NCI-H146 treated with DMSO at 0.1 percent for 48 hours (cell line): ENCODE measurements around the gene CLDND1.

Experiments used
- DNase-seq: peaks from one replicate; lab custom pipeline; 2025; ENCODE audit not compliant: unreplicated experiment; lab: John Stamatoyannopoulos, UW

CLDND1 gene

DNA sequence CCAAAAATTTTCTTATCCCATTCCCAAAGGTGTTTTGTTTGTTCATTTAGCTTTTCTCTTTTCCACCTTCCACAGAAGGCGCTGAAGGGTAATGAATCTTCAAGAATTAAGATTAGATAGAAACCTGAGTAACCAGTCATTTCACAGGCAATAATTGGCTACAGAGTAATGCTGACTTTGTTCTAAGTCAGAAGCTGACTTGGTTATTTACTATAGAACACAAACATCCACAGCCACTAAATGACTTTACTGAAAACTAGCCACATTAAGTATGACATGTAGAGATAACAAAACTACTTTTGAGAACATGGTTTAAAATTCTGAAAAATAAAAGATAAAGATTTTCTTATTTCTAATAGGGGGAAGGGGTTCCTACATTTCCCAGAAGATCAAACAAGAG, 7.8 kb downstream of the CLDND1 start:
- DNase-seq: no peak

DNA sequence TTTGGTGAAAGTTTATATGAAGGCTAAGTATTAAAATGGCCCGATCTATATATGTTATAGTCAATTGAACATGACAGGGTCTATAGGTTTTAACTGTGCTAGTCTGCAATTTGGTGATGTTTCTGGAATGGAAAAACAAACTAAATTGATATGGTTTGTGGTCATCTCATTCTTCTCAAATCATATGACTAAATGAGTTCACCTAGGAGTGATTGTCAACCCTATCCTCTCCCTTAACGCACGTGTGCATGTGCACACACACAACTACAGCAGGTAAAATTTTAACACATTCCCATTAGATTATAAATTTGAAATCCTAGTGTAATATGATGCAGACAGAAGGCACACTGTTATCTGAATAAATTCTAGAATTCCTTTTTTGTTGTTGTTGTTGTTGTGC, 9.0 kb downstream of the CLDND1 start:
- no peak for DNase-seq

DNA sequence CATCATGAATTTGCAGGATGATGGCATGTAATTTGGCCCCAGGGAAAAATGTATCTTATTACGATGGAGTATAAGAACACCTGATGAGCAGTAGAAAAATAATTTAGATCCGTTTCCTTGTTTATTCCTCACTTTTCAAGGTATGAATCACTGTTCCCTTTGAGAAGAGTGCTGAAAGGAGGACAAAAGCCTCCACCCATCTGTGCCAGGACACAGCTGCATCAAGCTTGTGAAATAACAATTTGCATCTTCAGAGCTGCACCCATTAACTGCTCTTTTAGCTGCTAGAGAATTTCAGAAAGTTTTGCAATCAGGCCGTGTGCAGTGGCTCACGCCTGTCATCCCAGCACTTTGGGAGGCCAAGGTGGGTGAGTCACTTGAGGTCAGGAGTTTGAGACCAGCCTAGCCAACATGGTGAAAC, 9.6 kb downstream of the CLDND1 start:
- no peak for DNase-seq

DNA sequence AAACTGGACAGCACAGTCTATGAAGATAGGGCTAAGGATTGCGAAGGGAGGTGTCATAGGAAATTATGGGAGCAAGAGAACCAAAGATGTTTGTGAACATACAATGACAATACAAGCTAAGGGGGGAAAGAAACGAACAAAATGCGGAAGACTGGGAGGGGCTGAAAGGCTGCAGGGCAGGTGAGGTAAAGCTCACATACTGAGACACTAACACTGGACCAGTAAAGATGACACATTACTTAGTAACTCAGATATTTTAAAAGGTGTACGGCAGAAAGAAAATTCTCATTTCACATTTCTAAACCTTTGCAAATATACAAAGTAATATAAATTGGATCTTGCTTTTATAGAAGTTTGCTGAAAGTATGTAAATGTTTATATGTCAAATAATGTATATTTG, 10.1 kb downstream of the CLDND1 start:
- no peak for DNase-seq

DNA sequence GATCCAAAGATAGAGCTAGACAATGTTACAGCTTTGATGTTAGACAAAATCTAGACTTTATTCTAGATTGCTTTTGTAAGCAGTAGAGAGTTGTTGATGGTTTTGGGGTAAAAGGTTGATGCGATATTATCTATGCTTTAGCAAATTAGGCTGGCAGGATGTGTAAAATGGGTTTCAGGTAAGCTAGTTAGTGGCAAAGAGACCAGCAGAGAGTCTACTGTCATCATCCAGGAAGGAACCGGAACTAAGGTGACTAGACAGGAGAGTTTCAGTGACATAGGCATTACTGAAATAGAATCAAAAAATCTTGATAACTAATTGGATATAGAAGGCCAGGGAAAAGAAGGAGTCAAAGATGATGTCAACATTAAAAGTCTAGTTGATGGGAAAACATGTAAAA, 14.1 kb downstream of the CLDND1 start:
- DNase-seq: no peak

DNA sequence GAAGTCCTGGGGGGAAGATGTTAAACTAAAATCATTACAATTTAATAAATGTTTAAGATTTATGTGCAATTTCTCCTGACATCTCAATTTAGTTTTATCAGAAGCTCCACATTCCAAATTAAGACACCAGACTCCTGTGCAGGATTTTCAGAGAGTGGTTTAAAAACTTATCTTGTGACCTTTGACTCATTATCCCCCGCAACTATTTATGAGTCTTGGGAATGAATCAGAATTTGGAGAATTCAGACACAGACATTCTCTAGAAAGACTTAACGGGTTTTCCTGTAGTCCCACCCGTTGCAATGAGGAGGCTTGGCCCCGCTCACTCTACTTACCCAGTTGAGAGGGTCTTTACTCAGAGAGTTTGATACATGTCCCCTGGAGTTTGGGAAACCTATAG, 18.2 kb downstream of the CLDND1 start:
- DNase-seq: no peak

DNA sequence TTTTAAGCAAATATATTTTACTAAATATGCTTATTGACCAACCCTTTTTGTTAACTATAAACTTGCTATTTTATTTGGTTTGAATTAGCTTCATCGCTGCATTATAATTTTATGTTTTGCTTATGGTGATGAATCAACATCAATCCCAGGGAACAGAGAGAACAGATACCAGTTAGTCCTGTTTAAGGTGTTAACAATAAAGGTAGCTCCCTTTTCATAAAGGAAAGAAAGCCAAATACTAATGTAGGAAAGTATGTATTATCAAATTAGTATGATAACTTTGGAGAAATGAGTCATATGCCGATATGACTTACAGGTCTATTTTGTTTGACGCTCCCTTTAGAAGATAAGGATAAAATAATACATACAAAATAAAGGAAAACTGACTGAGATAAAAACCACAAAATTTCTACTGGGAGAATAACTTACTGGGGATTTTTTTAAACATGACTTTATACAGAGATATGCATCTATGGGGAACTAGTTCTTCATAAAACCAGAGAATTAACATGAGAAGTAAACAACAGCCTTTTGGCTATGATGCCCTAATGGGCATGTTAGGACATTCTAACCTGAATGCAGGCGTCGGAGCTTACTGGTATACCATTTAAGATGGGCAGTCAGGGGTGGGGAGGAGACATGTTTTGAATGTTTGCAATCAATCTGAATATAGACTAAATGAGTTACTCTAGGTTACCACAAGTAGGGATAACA, 20.7 kb downstream of the CLDND1 start:
- no peak for DNase-seq

DNA sequence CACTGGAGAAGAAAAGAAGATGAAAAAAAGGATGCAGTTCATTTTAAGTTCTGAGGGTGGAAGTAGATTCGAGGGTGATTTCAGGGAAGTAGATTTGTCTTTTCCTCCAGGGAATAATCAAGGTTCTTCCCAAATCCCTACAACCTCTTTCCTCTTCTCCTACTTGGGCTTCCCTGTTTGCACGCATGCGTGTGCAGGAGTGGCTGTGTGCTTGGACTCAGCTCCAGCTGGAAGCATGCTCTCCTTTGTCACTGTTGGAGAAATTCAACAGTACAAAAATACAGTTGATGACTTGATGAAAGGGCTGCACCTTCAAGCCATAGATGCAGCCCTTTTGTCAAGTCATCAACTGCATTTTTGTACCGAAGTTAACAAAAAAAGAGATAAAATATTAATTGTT, 21.4 kb downstream of the CLDND1 start:
- no peak for DNase-seq

DNA sequence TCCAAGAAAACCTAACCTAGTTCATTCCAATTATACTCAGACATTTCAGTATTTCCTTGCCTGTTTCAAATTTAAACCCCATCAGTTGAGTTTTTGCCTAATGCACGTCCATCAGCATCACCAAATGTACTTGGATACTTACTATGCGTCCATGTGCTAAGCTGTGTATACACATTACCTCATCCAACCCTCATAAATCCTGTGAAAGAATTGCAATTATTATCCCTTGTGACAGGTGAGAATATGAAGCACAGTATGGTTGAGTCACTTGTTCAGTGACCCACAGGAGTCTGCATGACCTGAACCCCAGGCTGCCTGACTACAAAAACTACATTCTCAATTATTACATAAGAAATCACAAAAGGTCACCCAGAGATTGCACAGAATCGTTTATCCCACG, 22.7 kb downstream of the CLDND1 start:
- no peak for DNase-seq

DNA sequence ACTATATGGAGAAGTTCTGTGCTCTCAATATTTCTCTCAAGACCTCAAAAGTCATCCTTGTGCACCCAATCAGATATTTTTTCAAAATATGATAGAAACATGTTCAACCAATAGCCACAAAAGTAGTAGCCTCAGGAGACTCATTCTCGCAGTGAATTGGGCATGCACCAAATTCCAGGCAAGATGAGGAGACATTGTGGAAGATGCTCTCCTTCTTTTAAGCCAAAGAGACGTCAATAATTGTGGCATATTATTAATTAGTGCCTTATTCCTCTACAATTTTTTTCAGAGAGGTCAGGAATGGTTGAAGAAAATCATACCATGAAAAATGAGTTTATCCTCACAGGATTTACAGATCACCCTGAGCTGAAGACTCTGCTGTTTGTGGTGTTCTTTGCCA, 25.3 kb downstream of the CLDND1 start, which contains the start of gene OR5K2:
TSS of gene OR5K2 (plus strand) at position 301 of the 400 bp plus-strand sequence. CDS start at position 301, 0 bp downstream.
- no peak for DNase-seq

DNA sequence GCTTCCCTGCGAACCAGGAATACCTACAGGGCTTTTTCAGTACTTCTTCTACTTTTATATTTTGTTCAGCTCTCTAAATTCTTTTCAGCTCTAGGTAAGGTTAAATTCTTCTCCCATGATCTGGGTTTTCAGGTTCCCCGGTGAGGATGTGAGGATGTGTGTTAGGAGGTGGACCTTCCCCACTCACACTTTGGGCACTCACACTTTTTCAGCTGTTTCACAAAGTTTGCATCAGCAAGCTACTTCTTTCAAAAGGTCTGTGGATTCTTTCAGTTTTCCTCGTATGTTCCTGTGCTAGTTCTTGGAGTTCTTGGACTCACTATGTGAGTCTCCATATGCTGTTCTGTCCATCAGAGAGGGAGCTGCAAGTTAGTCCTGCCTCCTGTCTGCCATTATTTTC, 39.1 kb downstream of the CLDND1 start:
- DNase-seq: no peak

DNA sequence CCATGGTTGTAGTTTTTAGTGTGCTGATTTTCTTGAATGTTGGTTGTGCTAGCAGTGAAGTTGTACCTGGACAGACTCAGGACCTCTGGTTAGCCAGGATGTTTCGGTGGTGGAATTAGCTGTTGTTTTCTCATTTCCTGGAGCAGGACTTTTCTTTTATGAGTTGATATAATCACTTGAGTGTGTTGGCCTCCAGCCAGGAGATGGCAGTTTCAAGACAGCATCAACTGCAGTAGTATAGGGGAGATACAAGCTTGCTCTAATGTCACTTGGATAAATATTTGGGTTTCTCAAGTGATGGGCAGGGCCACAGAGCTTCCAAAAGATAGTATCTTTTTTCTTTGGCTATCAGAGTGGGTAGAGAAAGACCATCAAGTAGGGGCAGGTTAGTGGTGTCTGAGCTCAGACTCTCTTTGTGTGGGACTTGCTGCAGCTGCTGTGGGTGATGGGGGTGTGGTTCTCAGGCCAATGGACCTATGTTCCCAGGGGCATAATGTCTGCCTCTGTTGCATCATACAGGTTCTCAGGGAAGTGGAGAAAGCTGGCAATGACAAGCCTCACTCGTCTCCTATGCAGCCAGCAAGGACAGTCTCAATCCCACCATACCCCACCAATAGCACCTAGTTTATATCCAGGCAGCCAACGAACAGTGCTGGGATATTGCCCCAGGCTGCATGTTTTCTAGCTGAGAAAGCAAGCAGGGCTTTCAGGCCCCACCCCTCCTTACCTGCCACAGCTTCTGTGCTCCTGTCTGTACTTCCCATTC, 39.8 kb downstream of the CLDND1 start:
- DNase-seq: no peak
